Stimulated activated CD8-positive, alpha-beta memory T cell treated with anti-CD3 and anti-CD28 coated beads, Interleukin-4, amount 100 ng/mL, for 48 hours (primary cell): ENCODE data around the gene ATP4A.

Experiments
- DNase-seq: peaks from one replicate; pipeline ENCODE4 v3.0.0-alpha.2; 2020

Gene ATP4A

DNA sequence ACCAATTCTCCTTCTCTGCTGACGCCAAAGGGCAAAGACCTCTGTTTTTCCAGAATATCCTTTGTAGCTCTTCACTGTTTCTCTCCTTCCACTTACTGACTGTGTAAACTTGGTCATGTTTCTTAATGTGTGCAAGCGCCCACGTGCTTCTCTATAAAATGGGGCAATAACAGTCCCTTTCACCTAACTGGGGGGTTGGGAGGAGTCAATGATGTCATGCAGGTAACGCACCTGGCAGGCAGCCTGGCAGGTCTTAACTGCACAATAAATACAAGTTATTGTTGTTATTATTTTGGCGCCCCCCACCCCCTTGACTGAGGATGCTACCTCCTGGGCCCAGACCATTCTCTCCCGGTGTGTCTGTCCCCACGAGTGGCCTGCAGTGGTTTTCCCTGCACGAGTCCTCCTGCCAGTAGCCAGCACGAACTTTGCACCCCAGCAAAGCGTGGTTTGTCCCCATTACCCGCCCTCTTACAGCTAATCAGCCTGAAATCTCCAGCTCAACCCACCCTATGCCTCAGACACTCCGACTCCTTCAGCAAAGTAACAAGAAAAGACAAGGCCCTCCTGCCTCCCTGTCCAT lies 40.6 kb downstream of the ATP4A start:
- no peak for DNase-seq

DNA sequence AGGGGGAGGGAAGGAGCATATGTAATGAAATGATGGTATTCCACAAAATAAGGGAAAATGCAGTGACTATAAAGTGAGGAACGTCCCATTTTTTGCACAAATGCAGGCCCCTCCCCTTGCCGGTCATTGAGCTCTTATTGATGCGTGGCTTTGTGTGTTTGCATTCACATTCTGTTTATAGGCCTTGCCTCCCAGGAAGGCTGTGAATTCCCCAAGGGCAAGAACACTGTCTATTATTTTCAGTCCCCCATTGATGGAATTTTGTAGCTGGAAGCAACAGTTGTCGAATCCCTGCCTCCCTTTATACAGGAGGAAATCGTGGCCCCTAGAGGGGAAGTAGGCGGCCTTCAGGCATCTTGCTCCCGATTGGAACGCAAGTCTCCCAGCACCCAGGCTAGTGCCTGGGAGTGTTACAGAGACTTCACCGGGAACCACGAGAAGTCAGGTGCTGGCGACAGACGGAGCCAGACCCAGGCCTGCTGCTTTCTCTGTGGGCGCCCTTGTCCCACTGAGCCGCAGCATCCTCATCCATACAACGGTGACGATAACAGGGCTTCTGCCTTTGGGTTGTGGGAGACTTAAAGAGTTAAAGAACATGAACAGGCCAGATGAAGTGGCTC lies 42.2 kb downstream of the ATP4A start:
- DNase-seq = no peak

DNA sequence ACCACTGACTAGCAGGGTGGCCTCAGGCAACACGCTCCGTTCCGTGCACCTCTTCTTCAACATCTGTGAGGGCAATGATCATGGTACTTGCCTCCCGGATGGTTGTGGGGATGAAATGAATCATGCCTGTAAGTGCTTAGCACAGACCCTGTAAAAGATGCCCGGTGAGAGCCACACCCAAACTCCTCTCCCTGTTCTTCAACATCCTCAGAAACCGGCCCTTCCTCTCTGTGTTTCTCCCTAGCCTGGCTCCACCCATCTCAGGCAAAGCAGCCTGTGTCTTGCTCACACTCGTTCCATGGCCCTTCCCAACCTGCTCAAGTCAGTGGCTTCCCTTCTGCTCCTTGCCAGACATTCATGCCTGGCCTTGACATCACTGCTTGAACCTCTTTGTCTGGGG lies 44.2 kb downstream of the ATP4A start:
- no peak for DNase-seq

DNA sequence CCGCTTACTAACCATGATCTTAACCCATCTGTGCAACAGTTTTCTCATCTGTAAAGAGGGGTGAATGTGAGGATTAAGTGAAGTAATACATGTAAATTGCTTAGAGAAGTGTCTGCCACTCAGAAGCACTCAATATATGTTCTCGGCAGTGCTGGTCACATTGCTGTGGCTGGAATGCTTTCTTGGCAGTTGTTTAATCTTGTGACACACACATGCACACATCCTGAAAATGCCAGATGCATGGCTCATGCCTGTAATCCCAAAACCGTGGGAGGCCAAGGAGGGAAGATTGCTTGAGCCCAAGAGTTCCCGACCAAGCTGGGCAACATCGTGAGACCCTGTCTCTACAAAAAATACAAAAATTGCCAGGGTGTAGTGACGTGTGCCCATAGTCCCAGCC lies 45.1 kb downstream of the ATP4A start:
- DNase-seq = no peak

DNA sequence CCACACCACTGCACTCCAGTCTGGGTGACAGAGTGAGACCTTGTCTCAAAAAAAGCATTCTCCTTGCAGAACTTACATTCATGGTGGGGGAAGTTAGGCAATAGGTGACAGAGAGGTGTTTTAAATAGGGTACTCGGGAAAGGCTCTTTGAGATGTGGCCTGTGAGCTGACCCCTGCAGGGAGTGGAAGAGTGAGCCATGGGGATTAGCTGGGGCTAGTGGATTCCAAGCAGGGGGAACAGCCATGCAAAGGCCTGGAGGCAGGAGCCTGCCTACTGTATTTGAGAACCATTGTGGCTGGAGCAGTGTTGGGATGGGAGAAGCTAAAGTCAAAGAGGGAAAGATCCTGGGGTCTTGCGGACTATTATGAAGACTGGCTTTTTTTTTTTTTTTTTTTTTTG lies 46.1 kb downstream of the ATP4A start:
- no peak for DNase-seq

DNA sequence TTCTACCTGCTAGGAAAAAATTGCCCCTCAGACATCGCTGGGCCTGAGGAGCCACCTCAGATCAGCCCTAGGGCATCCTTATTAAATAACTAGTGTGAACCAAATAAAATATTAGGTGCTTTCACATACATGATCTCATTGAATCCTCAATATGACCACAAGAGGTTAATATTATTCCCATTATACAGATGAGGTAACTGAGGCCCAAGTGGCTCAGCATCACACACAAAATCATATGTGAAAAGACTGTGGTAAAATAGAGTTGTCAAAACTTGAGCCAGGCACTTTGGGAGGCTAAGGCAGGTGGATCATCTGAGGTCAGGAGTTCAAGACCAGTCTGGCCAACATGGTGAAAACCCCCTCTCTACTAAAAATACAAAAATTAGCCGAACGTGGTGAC lies 47.1 kb downstream of the ATP4A start:
- DNase-seq = no peak

DNA sequence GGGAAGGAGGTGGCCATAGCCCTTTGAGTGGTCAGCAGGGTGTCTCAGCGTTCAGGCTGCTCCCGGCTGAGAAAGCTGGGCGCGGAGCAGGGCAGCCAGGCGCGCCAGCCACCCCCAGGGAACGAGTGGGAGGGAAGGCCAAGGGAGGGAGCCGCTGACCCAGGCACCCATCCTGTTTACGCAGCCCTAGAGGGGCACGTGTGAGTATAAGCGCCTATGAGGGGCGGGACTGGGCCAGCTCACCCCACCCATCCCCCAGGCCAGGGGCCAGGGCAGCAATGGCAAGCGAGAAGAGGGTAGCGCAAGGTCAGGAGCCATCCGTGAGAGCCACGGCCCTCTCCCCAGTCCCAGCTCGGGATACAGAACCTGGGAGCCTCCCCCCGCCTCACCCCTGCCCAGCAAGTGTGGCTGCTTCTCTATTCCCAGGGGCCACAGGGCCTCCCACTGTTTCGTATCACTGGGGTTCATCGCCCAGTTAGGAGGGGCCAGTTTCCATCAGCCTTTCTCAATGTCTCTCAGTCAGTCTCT lies 49.1 kb downstream of the ATP4A start:
- DNase-seq = no peak

DNA sequence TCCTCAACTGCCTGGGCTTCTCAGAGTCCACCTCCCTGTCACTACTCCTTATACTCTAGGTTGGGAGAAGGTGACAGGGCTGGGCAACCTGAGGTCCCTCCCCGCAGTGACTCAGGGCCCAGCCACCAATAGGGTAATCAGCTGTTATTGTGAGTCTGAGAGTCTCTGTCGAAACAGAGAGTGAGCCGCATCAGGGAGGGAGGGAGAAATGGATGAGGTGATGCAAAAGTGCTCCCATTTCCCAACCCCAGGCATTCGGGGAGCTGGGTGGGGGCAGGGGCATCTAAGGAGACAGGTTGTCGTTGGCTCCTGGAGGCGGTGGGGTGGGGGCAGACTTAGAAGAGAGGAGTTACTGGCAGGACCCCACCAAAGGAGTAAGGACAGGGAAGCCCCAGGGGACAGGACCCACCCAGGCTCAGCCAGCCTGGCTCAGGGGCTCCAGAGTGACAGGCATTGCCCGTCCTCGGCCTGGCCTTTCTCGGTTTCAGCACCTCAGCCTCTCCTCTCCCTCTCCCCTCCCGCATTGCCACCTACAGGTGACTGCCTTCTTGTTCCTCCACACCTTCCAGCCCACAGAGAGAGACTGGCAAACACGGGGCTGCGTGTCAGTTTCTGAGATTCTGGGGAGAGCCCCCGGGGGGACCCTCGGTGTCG lies 49.7 kb downstream of the ATP4A start, which contains the start of gene DMKN:
Gene DMKN (minus strand): TSS at position 22 of the 654 bp plus-strand sequence. CDS start 174 bp downstream, outside the sequence.
- no peak for DNase-seq

DNA sequence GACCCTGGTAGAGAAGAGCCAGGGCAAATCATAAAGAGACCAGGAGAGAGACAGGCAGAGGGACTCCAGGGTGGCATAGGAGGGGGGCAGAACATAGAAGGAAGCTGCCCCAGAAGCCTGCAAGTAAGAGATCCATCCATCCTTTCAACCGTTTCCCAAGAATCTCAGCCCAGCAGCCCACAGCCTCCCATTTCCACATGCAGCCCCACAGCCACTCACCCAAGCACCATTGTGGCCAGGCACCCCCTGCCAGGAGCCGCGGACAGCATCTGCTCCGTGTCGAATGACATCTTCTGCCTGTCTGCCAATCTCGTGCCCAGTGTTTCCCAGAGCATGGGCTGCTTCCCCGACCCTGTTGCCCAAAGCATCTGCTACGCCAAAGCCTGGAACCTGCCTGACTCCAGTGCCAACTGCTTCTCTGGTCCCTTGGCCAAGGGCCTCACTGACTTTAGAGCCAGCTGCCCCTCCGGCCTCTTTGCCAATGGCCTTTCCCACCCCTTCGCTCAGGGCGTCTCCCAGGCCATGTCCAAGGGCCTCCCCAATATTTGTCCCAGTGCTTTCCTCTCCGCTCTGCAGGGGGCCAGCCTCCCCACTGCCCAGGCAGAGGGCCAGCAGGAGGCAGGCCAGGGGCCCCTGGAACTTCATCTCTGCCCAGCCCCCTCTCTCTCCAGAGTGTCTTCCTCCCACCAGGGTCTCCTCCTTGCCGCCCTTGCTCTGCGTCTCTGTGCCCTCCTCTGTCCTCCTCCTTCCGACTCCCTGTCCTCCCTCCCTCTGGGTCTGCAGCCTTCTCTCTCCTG lies 50.4 kb downstream of the ATP4A start:
- DNase-seq = no peak

DNA sequence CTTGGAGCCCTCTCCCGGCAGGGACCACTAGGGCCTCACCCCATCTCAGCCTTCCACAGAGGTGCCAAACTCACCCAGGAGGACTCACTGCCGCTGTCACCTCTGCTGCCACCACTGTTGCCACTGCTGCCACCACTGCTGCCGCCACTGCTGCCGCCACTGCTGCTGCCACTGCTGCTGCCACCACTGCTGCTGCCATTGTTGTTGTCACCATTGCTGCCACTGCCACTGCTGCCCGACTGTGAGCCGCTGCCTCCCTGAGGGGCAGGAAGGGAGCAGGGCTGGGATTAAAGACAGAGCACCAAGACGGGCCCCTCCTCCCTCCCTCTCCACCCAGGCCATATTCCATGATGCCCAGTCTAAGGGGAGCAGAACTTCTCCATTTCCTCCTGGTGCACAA lies 52.1 kb downstream of the ATP4A start:
- no peak for DNase-seq

DNA sequence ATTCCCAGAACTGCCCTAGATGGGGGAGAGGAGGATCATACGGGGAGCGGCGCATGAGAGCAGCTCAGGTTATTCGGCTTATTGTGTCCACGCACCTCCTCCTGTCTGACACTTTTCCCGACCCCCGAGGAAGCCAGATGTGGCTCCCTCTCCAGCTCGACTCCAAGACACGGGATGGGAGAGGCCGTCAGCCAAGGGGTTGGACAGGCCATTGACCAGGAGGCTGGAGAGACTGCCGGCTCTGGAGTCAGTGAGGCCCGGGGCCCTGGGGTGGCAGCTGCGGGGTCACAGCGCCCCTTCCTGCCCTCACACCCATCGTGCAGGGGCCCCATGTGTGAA lies 52.9 kb downstream of the ATP4A start:
- DNase-seq = no peak

DNA sequence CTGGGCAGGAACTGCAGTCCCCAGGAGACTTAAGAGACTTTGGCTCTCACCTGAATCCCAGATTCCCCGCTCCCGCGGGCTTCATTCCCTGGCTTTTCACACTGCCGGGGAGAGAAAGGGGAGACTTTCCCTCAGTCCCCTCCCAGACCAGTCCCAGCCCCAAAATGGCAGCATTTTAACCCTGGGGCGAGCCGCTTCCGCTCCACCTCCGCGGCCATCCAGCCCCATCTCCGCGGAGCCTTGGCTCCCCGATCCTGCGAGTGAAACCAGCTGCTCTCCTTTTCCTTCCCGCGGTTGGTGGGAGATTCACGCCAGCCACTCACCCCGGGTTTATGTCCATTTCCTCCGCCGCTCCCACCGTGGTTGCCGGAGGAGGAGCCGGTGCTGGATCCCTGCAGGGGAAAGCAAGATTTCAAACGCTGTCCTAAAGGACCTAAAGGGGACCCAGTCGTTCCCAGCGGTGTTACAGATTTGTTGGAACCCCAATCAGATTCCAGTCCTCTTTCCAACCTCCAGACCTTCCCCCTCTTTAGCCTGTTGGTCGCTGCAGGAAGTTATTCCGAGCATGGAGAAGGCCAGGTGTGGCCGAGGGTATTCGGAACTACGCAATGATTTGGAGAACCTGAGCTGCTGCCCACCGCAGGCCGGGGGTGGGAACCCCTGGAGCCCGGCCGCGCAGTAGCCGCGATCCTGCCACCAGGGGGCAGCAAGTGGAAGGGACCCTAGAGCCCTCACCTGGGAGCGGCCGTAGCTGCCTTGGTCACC lies 53.4 kb downstream of the ATP4A start:
- peak; percentile 91 for DNase-seq

DNA sequence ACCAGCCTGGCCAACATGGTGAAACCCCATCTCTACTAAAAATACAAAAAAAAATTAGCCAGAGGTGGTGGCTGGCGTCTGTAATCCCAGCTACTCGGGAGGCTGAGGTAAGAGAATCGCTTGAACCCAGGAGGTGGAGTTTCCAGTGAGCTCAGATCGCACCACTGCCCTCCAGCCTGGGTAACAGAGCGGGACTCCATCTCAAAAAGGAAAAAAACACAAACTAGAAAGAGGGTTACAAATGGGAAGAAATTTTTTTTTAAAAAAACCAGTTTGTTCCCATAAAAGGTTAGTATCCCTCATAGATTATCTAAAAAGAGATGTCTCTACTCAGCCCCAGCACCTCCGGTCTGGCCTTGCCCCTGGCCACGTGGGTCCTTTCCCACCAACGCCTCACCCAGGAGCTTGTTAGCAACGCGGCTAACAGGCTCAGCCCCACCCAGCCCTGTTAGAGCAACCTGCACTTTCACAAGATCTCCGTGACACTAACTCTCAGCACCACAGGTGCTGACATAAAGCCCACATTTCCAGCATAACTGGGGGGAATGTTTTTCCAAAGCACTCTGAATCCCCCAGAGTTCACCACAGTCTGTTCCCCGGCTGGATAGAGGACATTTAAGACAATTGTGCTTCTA lies 54.3 kb downstream of the ATP4A start:
- peak; percentile 60 for DNase-seq

DNA sequence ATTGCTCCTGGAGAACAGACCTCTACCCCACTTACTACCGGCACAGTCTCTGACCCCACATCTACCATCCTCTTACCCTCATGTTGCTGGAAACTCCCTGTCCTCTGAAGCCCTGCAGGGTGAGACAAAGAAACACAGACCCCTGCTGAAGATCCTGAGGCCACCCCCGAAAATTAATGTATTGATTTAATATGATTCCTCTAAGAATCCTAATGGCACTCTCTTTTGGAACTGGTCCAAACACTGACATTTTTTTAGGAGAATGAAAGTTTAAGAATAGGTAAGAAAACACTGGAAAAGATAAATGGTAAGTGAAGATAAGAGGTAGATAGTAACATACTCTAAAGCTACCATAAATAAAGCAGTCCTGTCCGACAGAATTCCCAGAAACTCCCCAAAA lies 55.3 kb downstream of the ATP4A start:
- no peak for DNase-seq

DNA sequence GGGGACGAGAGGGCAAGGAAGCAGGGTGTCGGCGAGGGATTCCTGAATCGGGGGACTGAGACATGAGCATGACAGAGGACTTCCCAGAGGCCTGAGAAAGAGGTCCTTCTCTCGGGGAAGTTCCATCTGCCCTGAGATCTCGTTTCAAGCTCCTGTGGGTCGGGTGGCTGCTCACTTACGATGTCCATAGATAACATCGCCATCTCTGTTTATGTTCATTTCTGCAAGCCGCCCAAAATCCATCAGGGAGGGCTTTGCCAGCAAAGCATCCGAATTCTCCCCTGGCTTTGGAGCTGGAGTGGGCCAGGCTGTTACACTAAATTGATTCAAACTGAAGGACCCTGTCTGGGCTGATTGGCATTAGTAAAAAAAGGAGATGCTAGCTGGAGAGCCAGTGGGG lies 55.9 kb downstream of the ATP4A start:
- no peak for DNase-seq

DNA sequence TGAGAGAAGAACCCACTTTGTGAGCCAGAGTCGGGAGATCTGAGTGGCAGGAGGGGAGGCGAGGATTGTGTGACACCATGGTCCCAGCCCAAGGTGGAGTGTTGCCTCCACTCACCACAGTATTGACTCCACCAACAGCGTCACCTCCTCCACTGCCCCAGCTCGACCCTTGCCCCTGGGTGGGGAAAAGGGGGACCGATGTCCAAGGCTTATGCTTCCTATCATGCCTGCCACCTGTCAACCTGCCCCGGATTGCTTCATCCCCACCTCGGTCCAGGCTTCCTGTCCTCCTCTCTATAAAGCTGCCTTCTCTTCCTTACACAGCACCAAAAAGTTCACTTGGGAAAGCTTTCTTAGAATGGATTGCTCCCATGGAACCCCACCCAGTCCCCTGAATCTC lies 57.4 kb downstream of the ATP4A start:
- DNase-seq = no peak

DNA sequence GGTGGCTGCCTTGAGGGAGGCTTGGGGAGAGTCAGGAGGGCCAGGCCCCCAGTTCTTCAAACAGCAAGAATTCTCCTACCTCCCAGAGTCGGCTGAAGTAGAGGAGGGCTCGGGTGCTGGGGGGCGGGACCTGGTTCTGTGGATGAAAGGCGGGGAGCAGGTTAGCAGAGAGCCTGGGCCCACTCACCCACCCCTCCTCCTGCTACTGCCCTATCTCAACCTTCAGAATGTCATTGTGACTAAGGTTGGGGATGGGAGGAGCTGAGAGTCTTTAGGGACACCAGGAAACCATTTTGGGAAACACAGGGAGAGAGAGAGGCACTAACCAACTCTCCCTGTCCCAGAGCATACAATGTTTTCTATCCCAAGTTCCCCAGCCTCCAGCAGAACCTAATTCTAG lies 60.7 kb downstream of the ATP4A start:
- DNase-seq = no peak

DNA sequence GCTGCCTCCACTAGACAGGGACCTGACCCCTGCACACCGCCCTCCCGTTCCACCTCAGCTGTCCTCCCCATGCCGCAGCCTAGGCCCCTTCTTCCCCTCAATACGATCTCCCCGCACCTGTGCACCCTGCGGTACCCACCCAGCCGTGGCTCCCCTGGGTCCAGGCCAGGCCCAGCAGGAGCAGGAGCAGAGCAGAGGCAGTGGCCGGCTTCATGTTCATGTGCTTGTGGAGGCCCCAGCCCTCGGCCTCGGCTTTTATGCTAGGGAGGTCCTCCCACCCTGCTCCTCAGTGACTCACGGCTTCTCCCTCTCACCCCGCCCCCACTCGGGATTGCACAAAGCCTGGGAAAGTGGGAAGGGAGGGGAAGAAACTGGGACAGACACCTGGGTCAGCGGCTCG lies 61.8 kb downstream of the ATP4A start:
- no peak for DNase-seq

DNA sequence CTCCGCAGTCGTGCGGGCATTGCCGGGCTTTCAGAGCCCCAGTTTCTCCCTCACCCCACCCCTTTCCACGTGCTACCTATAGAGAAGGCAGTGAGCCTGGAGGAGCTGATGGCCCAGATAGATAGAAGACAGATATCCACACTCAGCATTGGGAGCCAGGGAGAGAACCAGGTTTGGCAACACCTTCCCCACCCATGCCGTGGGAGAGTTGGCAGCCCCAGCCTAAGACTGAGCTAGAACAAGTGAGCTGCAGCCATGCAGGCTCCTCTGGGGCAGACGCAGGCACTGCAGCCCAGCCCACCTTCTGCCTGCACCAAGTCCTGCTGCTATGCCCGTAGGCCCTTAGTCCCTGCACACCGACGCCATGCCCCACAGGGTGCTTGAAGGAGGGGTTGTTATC lies 62.8 kb downstream of the ATP4A start:
- no peak for DNase-seq
